Measurements from ENCODE around the gene PPIE.
"Not testable (repeated sequence)": the region's sequence is repeated elsewhere in the genome, so short reads cannot be mapped to it uniquely, and the experiment has no call there.

The PPIE gene

GRCh38 chr1:39788426-39788757, 49.7 kb downstream of the PPIE start:
- TF ChIP-seq CTCF (conservative IDR thresholded peaks at IDR 0.05; ENCODE audit: low read length): no peak
- DNase-seq (ENCODE audit: low read depth): no peak
- H3K4me3 ChIP-seq (ENCODE audit: low read length): no peak overlapping the region

GRCh38 chr1:39788758-39789570, 50.3 kb downstream of the PPIE start, which contains the start of gene BMP8B:
Gene BMP8B (minus strand): TSS chr1:39788865. CDS start chr1:39788485, 380 bp downstream.
- DNase-seq (ENCODE audit: low read depth): no peak
- no peak for TF ChIP-seq CTCF (conservative IDR thresholded peaks at IDR 0.05; ENCODE audit: low read length)
- H3K4me3 ChIP-seq (ENCODE audit: low read length): no peak within 1 kb of the TSS

GRCh38 chr1:39789571-39790110, 51.0 kb downstream of the PPIE start:
- no peak for DNase-seq (ENCODE audit: low read depth)
- TF ChIP-seq CTCF (conservative IDR thresholded peaks at IDR 0.05; ENCODE audit: low read length): no peak
- no peak overlapping the region for H3K4me3 ChIP-seq (ENCODE audit: low read length)

- no peak for TF ChIP-seq CTCF (conservative IDR thresholded peaks at IDR 0.05; ENCODE audit: low read length)
- no peak overlapping the region for H3K4me3 ChIP-seq (ENCODE audit: low read length)
- DNase-seq (ENCODE audit: low read depth): no peak
Observed at GRCh38 chr1:39791838-39792237, 53.2 kb downstream of the PPIE start.

GRCh38 chr1:39795651-39796050, 57.0 kb downstream of the PPIE start:
- no peak for TF ChIP-seq CTCF (conservative IDR thresholded peaks at IDR 0.05; ENCODE audit: low read length)
- no peak for DNase-seq (ENCODE audit: low read depth)
- no peak overlapping the region for H3K4me3 ChIP-seq (ENCODE audit: low read length)

- not testable (repeated sequence) for H3K4me3 ChIP-seq (ENCODE audit: low read length)
- peak; percentile 29 for TF ChIP-seq CTCF (conservative IDR thresholded peaks at IDR 0.05; ENCODE audit: low read length)
- peak; percentile 35 for DNase-seq (ENCODE audit: low read depth)
Observed at GRCh38 chr1:39798859-39799769, 60.4 kb downstream of the PPIE start.

All from AG10803 (cell line).